H1 (cell line): Measurements from ENCODE around the gene BTNL8. TPM values are rescaled to one million over a fixed set of nuclear protein-coding genes. Genes with fewer than 3 reads are reported as not detected.

Experiments
- CTCF ChIA-PET: fragments of 300-600 bp; sonication (Branson Sonifier 250); formaldehyde crosslinking; loops from one replicate; lab custom pipeline; 2021; ENCODE audit not compliant: partially characterized antibody; lab: Charles Lee
- POLR2A ChIA-PET: fragments of 300-600 bp; sonication (Branson Sonifier 250); formaldehyde crosslinking; loops from one replicate; lab custom pipeline; 2021; ENCODE audit warnings: inconsistent platforms; ENCODE audit not compliant: partially characterized antibody; lab: Charles Lee
- DNase-seq, 2 experiments: peaks; one replicate each; pipeline versions ENCODE4 v3.0.0 to v3.0.0-alpha.2; 2010 to 2022; ENCODE audit warnings: low spot score in 2 of 2, low read depth in 1 of 2, mixed read lengths in 1 of 2
- FAIRE-seq: peaks from 2 replicates; lab custom pipeline; 2011; peaks lifted over from hg19 to GRCh38; lab: Jason Lieb, UNC
- H2AFZ ChIP-seq: 2 replicates; pipeline ENCODE4 v1.8.1; 2012; ENCODE audit warnings: low read length, inconsistent platforms
- H2AK5ac ChIP-seq: 2 replicates; pipeline ENCODE4 v1.6.1; 2013; ENCODE audit warnings: low read depth, low read length
- H2BK120ac ChIP-seq: replicated peaks from 2 replicates; pipeline ENCODE3; 2013; ENCODE audit warnings: low read depth, low read length, inconsistent platforms
- H2BK12ac ChIP-seq: 2 replicates; pipeline ENCODE4 v1.6.1; 2013; ENCODE audit warnings: low read depth, low read length
- H2BK15ac ChIP-seq: 2 replicates; pipeline ENCODE4 v1.6.1; 2013; ENCODE audit warnings: low read length
- H2BK20ac ChIP-seq: 2 replicates; pipeline ENCODE4 v1.6.1; 2013; ENCODE audit warnings: low read length
- H2BK5ac ChIP-seq: 2 replicates; pipeline ENCODE4 v1.6.1; 2013; ENCODE audit warnings: low read depth, low read length
- H3K14ac ChIP-seq: 2 replicates; pipeline ENCODE4 v1.6.1; 2013; ENCODE audit warnings: inconsistent platforms; ENCODE audit not compliant: insufficient read length
- H3K18ac ChIP-seq: 2 replicates; pipeline ENCODE4 v1.6.1; 2013; ENCODE audit warnings: low read length; ENCODE audit errors: extremely low read depth
- H3K23ac ChIP-seq: 2 replicates; pipeline ENCODE4 v1.6.1; 2013; ENCODE audit warnings: inconsistent platforms; ENCODE audit not compliant: insufficient read length
- H3K23me2 ChIP-seq: 2 replicates; pipeline ENCODE4 v1.6.1; 2013; ENCODE audit warnings: low read depth, low read length
- H3K27ac ChIP-seq: 2 replicates; pipeline ENCODE4 v1.6.1; 2011; ENCODE audit warnings: low read depth, low read length, inconsistent platforms
- H3K27me3 ChIP-seq, 4 experiments: replicated peaks in 1 of 4; 1 replicate in 1 of 4; 2 replicates in 3 of 4; pipeline versions ENCODE4 v1.6.1 to v1.8.1; 2011 to 2013; ENCODE audit warnings: low read length in 3 of 4, mild to moderate bottlenecking in 3 of 4, inconsistent platforms in 2 of 4, mixed read lengths in 2 of 4, moderate library complexity in 1 of 4; ENCODE audit not compliant: control insufficient read depth in 3 of 4, insufficient read depth in 3 of 4; ENCODE audit errors: extremely low read depth in 1 of 4
- H3K36me3 ChIP-seq, 4 experiments: 2 replicates each; pipeline versions ENCODE4 v1.6.1 to v1.8.1; 2011 to 2013; ENCODE audit warnings: mild to moderate bottlenecking in 4 of 4, low read length in 3 of 4, moderate library complexity in 2 of 4, control low read depth in 1 of 4, inconsistent platforms in 1 of 4; ENCODE audit not compliant: insufficient read depth in 4 of 4, control insufficient read depth in 2 of 4
- H3K4ac ChIP-seq: replicated peaks from 2 replicates; pipeline ENCODE3; 2013; ENCODE audit warnings: low read length, low read depth, mixed read lengths, inconsistent platforms; ENCODE audit not compliant: insufficient read length
- H3K4me1 ChIP-seq, 4 experiments: replicated peaks in 1 of 4; 1 replicate in 1 of 4; 2 replicates in 3 of 4; pipeline versions ENCODE4 v1.6.1 to v1.8.1; 2011 to 2013; ENCODE audit warnings: low read length in 3 of 4, inconsistent platforms in 2 of 4, mixed read lengths in 1 of 4; ENCODE audit not compliant: insufficient read depth in 4 of 4, control insufficient read depth in 3 of 4
- H3K4me2 ChIP-seq, 2 experiments: 2 replicates each; pipeline versions ENCODE4 v1.6.1 to v1.8.1; 2011 to 2013; ENCODE audit warnings: low read depth in 2 of 2, low read length in 2 of 2, control low read depth in 1 of 2, inconsistent platforms in 1 of 2, mild to moderate bottlenecking in 1 of 2; ENCODE audit not compliant: insufficient read depth in 1 of 2
- H3K4me3 ChIP-seq, 4 experiments: fragments of 200-600, 300-600 bp in 1 of 4; sonication (generic), shearing (Covaris generic), sonication (Bioruptor Twin) in 1 of 4; 2 replicates each; pipeline versions ENCODE4 v1.5.1 to v1.8.1; 2011 to 2016; ENCODE audit warnings: low read length in 4 of 4, low read depth in 3 of 4, control low read depth in 2 of 4, inconsistent platforms in 2 of 4, mild to moderate bottlenecking in 2 of 4, mixed read lengths in 1 of 4, moderate library complexity in 1 of 4; ENCODE audit not compliant: insufficient read depth in 2 of 4; ENCODE audit errors: extremely low read depth in 1 of 4
- H3K56ac ChIP-seq: replicated peaks from 2 replicates; pipeline ENCODE3; 2013; ENCODE audit warnings: low read depth, mild to moderate bottlenecking, mixed read lengths, low read length, inconsistent platforms; ENCODE audit not compliant: insufficient read length
- H3K79me1 ChIP-seq: 2 replicates; pipeline ENCODE4 v1.6.1; 2013; ENCODE audit warnings: low read depth, low read length, control low read depth
- H3K79me2 ChIP-seq, 2 experiments: 2 replicates each; pipeline versions ENCODE4 v1.6.1 to v1.8.1; 2012 to 2013; ENCODE audit warnings: low read length in 2 of 2, mild to moderate bottlenecking in 2 of 2, inconsistent platforms in 1 of 2; ENCODE audit not compliant: insufficient read depth in 2 of 2, control insufficient read depth in 1 of 2
- H3K9ac ChIP-seq, 4 experiments: replicated peaks in 1 of 4; 1 replicate in 1 of 4; 2 replicates in 3 of 4; pipeline versions ENCODE4 v1.6.1 to v1.8.1; 2011 to 2013; ENCODE audit warnings: low read depth in 3 of 4, low read length in 3 of 4, control low read depth in 2 of 4, mild to moderate bottlenecking in 2 of 4, moderate library complexity in 2 of 4, inconsistent platforms in 1 of 4; ENCODE audit errors: extremely low read depth in 1 of 4
- H3K9me3 ChIP-seq, 2 experiments: 2 replicates each; pipeline versions ENCODE4 v1.6.1 to v1.8.1; 2012 to 2013; ENCODE audit warnings: mild to moderate bottlenecking in 2 of 2, moderate library complexity in 2 of 2, control low read depth in 1 of 2, inconsistent platforms in 1 of 2, low read depth in 1 of 2, low read length in 1 of 2, mixed read lengths in 1 of 2; ENCODE audit not compliant: insufficient read depth in 2 of 2
- H4K20me1 ChIP-seq, 2 experiments: replicated peaks in 1 of 2; 2 replicates each; pipeline versions ENCODE3 to v1.8.1; 2011 to 2013; ENCODE audit warnings: inconsistent platforms in 2 of 2, low read length in 2 of 2, mild to moderate bottlenecking in 1 of 2; ENCODE audit not compliant: insufficient read depth in 2 of 2, control insufficient read depth in 1 of 2
- H4K5ac ChIP-seq: 2 replicates; pipeline ENCODE4 v1.6.1; 2013; ENCODE audit warnings: low read length, low read depth, mixed read lengths, inconsistent platforms; ENCODE audit not compliant: insufficient read length
- H4K8ac ChIP-seq: 2 replicates; pipeline ENCODE4 v1.8.0; 2013; ENCODE audit warnings: mild to moderate bottlenecking, moderate library complexity, low read length, inconsistent platforms; ENCODE audit not compliant: insufficient read depth; ENCODE audit errors: extremely low read depth
- H4K91ac ChIP-seq: replicated peaks from 2 replicates; pipeline ENCODE3; 2013; ENCODE audit warnings: low read length, mixed read lengths, inconsistent platforms; ENCODE audit not compliant: insufficient read length
- ATF3 ChIP-seq: IDR thresholded peaks from 2 replicates; pipeline ENCODE4 v1.6.1; 2011; ENCODE audit warnings: low read depth, mild to moderate bottlenecking, low read length; ENCODE audit not compliant: insufficient read depth
- CBX8 ChIP-seq: fragments of 300-800, 300-1000 bp; sonication (generic); IDR thresholded peaks from 2 replicates; pipeline ENCODE4 v1.7.1; 2016; ENCODE audit warnings: low read depth, low read length, borderline replicate concordance
- E2F6 ChIP-seq: IDR thresholded peaks from 2 replicates; pipeline ENCODE4 v1.6.1; 2012; ENCODE audit warnings: inconsistent platforms
- GABPA ChIP-seq: IDR thresholded peaks from 2 replicates; pipeline ENCODE4 v1.6.1; 2011; ENCODE audit warnings: mild to moderate bottlenecking, low read length, moderate library complexity, borderline replicate concordance; ENCODE audit not compliant: insufficient read depth
- HDAC2 ChIP-seq, 2 experiments: fragments of 300-600 bp in 1 of 2; sonication (generic) in 1 of 2; IDR thresholded peaks; 2 replicates each; pipeline ENCODE4 v1.6.1; 2011 to 2012; ENCODE audit warnings: low read depth in 2 of 2, low read length in 2 of 2, mild to moderate bottlenecking in 2 of 2, moderate library complexity in 2 of 2, borderline replicate concordance in 1 of 2, inconsistent platforms in 1 of 2
- KDM1A ChIP-seq: fragments of 200-600, 300-600 bp; sonication (generic); IDR thresholded peaks from 2 replicates; pipeline ENCODE4 v1.7.1; 2016; ENCODE audit warnings: mild to moderate bottlenecking, low read length, borderline replicate concordance
- KDM5A ChIP-seq: fragments of 200-600 bp; IDR thresholded peaks from 2 replicates; pipeline ENCODE4 v1.7.1; 2012; ENCODE audit warnings: mild to moderate bottlenecking, low read length, inconsistent platforms, mixed read lengths
- MAFK ChIP-seq: IDR thresholded peaks from 2 replicates; pipeline ENCODE4 v1.6.1; 2012; ENCODE audit warnings: low read depth, mild to moderate bottlenecking, improper control_type of control experiment, low read length
- RNF2 ChIP-seq: fragments of 200-900, 300-1000 bp; sonication (generic); IDR thresholded peaks from 2 replicates; pipeline ENCODE4 v1.7.1; 2016; ENCODE audit warnings: borderline replicate concordance, low read depth, mild to moderate bottlenecking, antibody characterized with exemption, low read length; ENCODE audit not compliant: poor library complexity, severe bottlenecking; ENCODE audit errors: missing control alignments
- SP4 ChIP-seq: IDR thresholded peaks from 2 replicates; pipeline ENCODE4 v1.6.1; 2012; ENCODE audit warnings: low read length, inconsistent platforms
- TAF7 ChIP-seq: optimal IDR thresholded peaks from 2 replicates; pipeline ENCODE3; 2011; ENCODE audit warnings: low read depth, mild to moderate bottlenecking, inconsistent platforms, low read length, moderate library complexity, borderline replicate concordance
- TBP ChIP-seq: IDR thresholded peaks from 2 replicates; pipeline ENCODE4 v1.6.1; 2011; ENCODE audit warnings: low read depth, low read length, improper control_type of control experiment
- WGBS, 2 experiments: shearing (Covaris generic) in 1 of 2; methylation state at CpG; one replicate each; pipeline versions ENCODE4 v1.1.6 to v1.1.7; 2013 to 2015; ENCODE audit warnings: low lambda C conversion rate in 2 of 2, mixed read lengths in 2 of 2, inconsistent platforms in 1 of 2, low coverage in 1 of 2, missing lambda C conversion rate in 1 of 2; ENCODE audit not compliant: insufficient replicate concordance in 2 of 2, insufficient coverage in 1 of 2, insufficient read length in 1 of 2; ENCODE audit errors: extremely low coverage in 1 of 2, missing lambda C conversion rate in 1 of 2; 5-methylcytosine and 5-hydroxymethylcytosine counted together
- polyA plus RNA-seq, 7 experiments: library from polyadenylated mRNA; depleted of rRNA in 3 of 7; stranded (reverse) in 5 of 7; unstranded in 2 of 7; fragments of >200 nt in 5 of 7; fragments of 200-250 nt in 2 of 7; gene quantifications; 1 replicate in 5 of 7; 2 replicates in 1 of 7; 4 replicates in 1 of 7; pipeline versions ENCODE4 v1.2.1 to v1.2.3, GENCODE V29; 2011 to 2013; ENCODE audit warnings: missing spikeins in 2 of 7, mixed read lengths in 2 of 7
- total RNA-seq: library from RNA; stranded (reverse); fragmentation: NEBNext Ultra II Directional; extraction: Animal tissue kit (Norgen Biotek cat#: 25700); gene quantifications from 2 replicates; pipeline ENCODE4 v1.2.1, GENCODE V29; 2021

The BTNL8 gene
- total and polyA plus RNA-seq, 2 of the 8 experiments (the other 6 are each of a cell fraction or from before 2014, with no cell fraction given): 0.32 to 0.48 TPM

- H3K18ac ChIP-seq: no peak overlapping the region
- H3K4ac ChIP-seq: no peak overlapping the region
- H2BK20ac ChIP-seq: no peak overlapping the region
- H3K14ac ChIP-seq: no peak overlapping the region
- no peak overlapping the region for H4K5ac ChIP-seq
- H2BK15ac ChIP-seq: no peak overlapping the region
- no peaks in the 10 kb centered on the region for H3K23me2 ChIP-seq
- H3K9me3 ChIP-seq: peaks cover 2 to 7% of the 10 kb centered on the region in 2 experiments; a peak in 1 of 4 replicates
- no peak overlapping the region for H2BK12ac ChIP-seq
- no peak overlapping the region for H2BK5ac ChIP-seq
- WGBS, 2 experiments: 81% methylated on average over 5 of the region's 5 CpGs; no CpG with 5 or more reads in 1 of the 2 experiments
- no peaks in the 10 kb centered on the region for H3K36me3 ChIP-seq
- H3K79me2 ChIP-seq: no peaks in the 10 kb centered on the region
- H3K4me2 ChIP-seq: no peak overlapping the region
- H3K56ac ChIP-seq: no peak overlapping the region
- H3K27me3 ChIP-seq: no peaks in the 10 kb centered on the region
- no peak overlapping the region for H4K8ac ChIP-seq
- H3K27ac ChIP-seq: no peak overlapping the region
- CTCF ChIA-PET: interaction anchor here (1.5 kb wide), 1 partner anchor 40 kb away, joined by 6 read pairs; no protein-coding TSS in a partner anchor
- H3K9ac ChIP-seq: no peak overlapping the region
- POLR2A ChIA-PET: interaction anchor here (2.0 kb wide), 1 partner anchor 9 kb away, joined by 7 read pairs; no protein-coding TSS in a partner anchor
- H3K4me1 ChIP-seq: peaks cover 0 to 8% (median 6%) of the 10 kb centered on the region in 4 experiments; a peak in 5 of 7 replicates
- DNase-seq: no peak
- H3K23ac ChIP-seq: no peak overlapping the region
- H2AK5ac ChIP-seq: no peak overlapping the region
- H2BK120ac ChIP-seq: no peak overlapping the region
- H4K20me1 ChIP-seq: no peaks in the 10 kb centered on the region
- H2AFZ ChIP-seq: no peak overlapping the region
- H3K4me3 ChIP-seq: no peak overlapping the region
- no peak overlapping the region for H4K91ac ChIP-seq
- H3K79me1 ChIP-seq: no peaks in the 10 kb centered on the region
- FAIRE-seq: no peak
- TF ChIP-seq CBX8 (no peak), E2F6 (no peak), TBP (no peak), TAF7 (no peak), SP4 (no peak), KDM5A (no peak), RNF2 (no peak), GABPA (no peak), MAFK (no peak), KDM1A (no peak), ATF3 (no peak), HDAC2 (IDR thresholded peaks at IDR 0.05; ENCODE audit: borderline replicate concordance in 1 of 2, low read depth in 2 of 2, low read length in 2 of 2) (no peak)
Measured at GRCh38 chr5:180909782-180910181, 10.8 kb downstream of the BTNL8 start.
